CD14-positive monocyte (primary cell): ENCODE data around the gene CHN1. TPM values are rescaled to one million over a fixed set of nuclear protein-coding genes. Genes with fewer than 3 reads are reported as not detected.

Experiments
- DNase-seq, 3 donors: peaks; one replicate each; pipeline ENCODE4 v3.0.0-alpha.2; 2011 to 2022
- H2AFZ ChIP-seq: 2 replicates; pipeline ENCODE4 v1.6.0; 2012; ENCODE audit warnings: mild to moderate bottlenecking, low read depth, low read length, inconsistent platforms; ENCODE audit not compliant: insufficient read depth, poor library complexity, severe bottlenecking
- H3K27ac ChIP-seq, 2 donors: 1 replicate in 1 of 2; 2 replicates in 1 of 2; pipeline ENCODE4 v1.5.1; 2012 to 2013; ENCODE audit warnings: low read length in 2 of 2, control low read depth in 1 of 2, inconsistent platforms in 1 of 2, low read depth in 1 of 2, mild to moderate bottlenecking in 1 of 2
- H3K27me3 ChIP-seq, 2 donors: one replicate each; pipeline versions ENCODE4 v1.6.0 to v1.6.1; 2011 to 2013; ENCODE audit warnings: low read length in 2 of 2; ENCODE audit not compliant: control insufficient read depth in 2 of 2, insufficient read depth in 2 of 2
- H3K36me3 ChIP-seq, 2 donors: replicated peaks in 1 of 2; 1 replicate in 1 of 2; 2 replicates in 1 of 2; pipeline versions ENCODE4 v1.5.1 to v1.6.1; 2012 to 2013; ENCODE audit warnings: low read length in 2 of 2, control low read depth in 1 of 2, inconsistent platforms in 1 of 2, mild to moderate bottlenecking in 1 of 2; ENCODE audit not compliant: insufficient read depth in 2 of 2, control insufficient read depth in 1 of 2
- H3K4me1 ChIP-seq, 2 donors: 1 replicate in 1 of 2; 2 replicates in 1 of 2; pipeline versions ENCODE4 v1.5.1 to v1.6.1; 2012 to 2013; ENCODE audit warnings: low read length in 2 of 2, control low read depth in 1 of 2, inconsistent platforms in 1 of 2, mild to moderate bottlenecking in 1 of 2, moderate library complexity in 1 of 2; ENCODE audit not compliant: insufficient read depth in 2 of 2, control insufficient read depth in 1 of 2
- H3K4me2 ChIP-seq: replicated peaks from 2 replicates; pipeline ENCODE3; 2012; ENCODE audit warnings: low read length, moderate library complexity, mild to moderate bottlenecking; ENCODE audit not compliant: poor library complexity, severe bottlenecking; ENCODE audit errors: extremely low read depth
- H3K4me3 ChIP-seq, 3 experiments: fragments of 200-600 bp in 1 of 3; sonication (generic) in 1 of 3; replicated peaks in 1 of 3; 1 replicate in 2 of 3; 2 replicates in 1 of 3; pipeline ENCODE4 v1.5.1; 2011 to 2013; ENCODE audit warnings: low read length in 3 of 3, mild to moderate bottlenecking in 3 of 3, control low read depth in 2 of 3, low read depth in 2 of 3, inconsistent platforms in 1 of 3, moderate library complexity in 1 of 3
- H3K79me2 ChIP-seq: 2 replicates; pipeline ENCODE4 v1.6.0; 2012; ENCODE audit warnings: mild to moderate bottlenecking, control low read depth, inconsistent platforms, low read length, moderate library complexity; ENCODE audit not compliant: insufficient read depth
- H3K9ac ChIP-seq: 2 replicates; pipeline ENCODE4 v1.6.0; 2017; ENCODE audit warnings: low read length, mild to moderate bottlenecking; ENCODE audit not compliant: insufficient read depth, poor library complexity, severe bottlenecking
- H3K9me3 ChIP-seq, 2 donors: replicated peaks in 1 of 2; 1 replicate in 1 of 2; 2 replicates in 1 of 2; pipeline versions ENCODE4 v1.5.1 to v1.6.1; 2012 to 2013; ENCODE audit warnings: low read length in 2 of 2, control low read depth in 1 of 2; ENCODE audit not compliant: control insufficient read depth in 1 of 2, insufficient read depth in 1 of 2
- H4K20me1 ChIP-seq: 2 replicates; pipeline ENCODE4 v1.6.0; 2012; ENCODE audit warnings: mild to moderate bottlenecking, low read length, control low read depth, moderate library complexity; ENCODE audit not compliant: insufficient read depth
- H3K27ac Mint-ChIP-seq, 7 donors: one replicate each; pipeline ENCODE4 v1.8.0; 2020; ENCODE audit warnings: mild to moderate bottlenecking in 7 of 7, mixed read lengths in 7 of 7, moderate library complexity in 6 of 7, inconsistent platforms in 2 of 7
- H3K27me3 Mint-ChIP-seq, 3 donors: one replicate each; pipeline ENCODE4 v1.8.0; 2021 to 2022; ENCODE audit warnings: low read depth in 3 of 3, mild to moderate bottlenecking in 3 of 3, mixed read lengths in 3 of 3, moderate library complexity in 3 of 3, inconsistent platforms in 1 of 3
- H3K36me3 Mint-ChIP-seq, 2 donors: one replicate each; pipeline ENCODE4 v1.8.0; 2020; ENCODE audit warnings: mixed read lengths in 2 of 2, inconsistent platforms in 1 of 2, mild to moderate bottlenecking in 1 of 2
- H3K4me1 Mint-ChIP-seq: one replicate; pipeline ENCODE4 v1.8.0; 2020; ENCODE audit warnings: mild to moderate bottlenecking, mixed read lengths
- H3K4me3 Mint-ChIP-seq, 2 donors: one replicate each; pipeline ENCODE4 v1.8.0; 2020; ENCODE audit warnings: mild to moderate bottlenecking in 2 of 2, mixed read lengths in 2 of 2, moderate library complexity in 1 of 2
- H3K9me3 Mint-ChIP-seq, 7 donors: one replicate each; pipeline ENCODE4 v1.8.0; 2020 to 2022; ENCODE audit warnings: mixed read lengths in 7 of 7, mild to moderate bottlenecking in 6 of 7, moderate library complexity in 6 of 7, inconsistent platforms in 2 of 7
- WGBS: methylation state at CpG from one replicate; pipeline ENCODE4 v1.1.5; 2013; ENCODE audit warnings: missing lambda C conversion rate; ENCODE audit not compliant: insufficient coverage; 5-methylcytosine and 5-hydroxymethylcytosine counted together
- intact Hi-C, 2 donors: fragments of 100-400 bp; cut with micrococcal nuclease; formaldehyde crosslinking; loops; one replicate each; pipeline versions ENCODE4 v1.15.0 to v1.15.1; 2023
- polyA plus RNA-seq, 3 donors: library from polyadenylated mRNA; depleted of rRNA in 1 of 3; unstranded in 2 of 3; stranded (reverse) in 1 of 3; fragments of 300-500 nt in 2 of 3; fragments of >200 nt in 1 of 3; fragmentation: Illumina TruSeq in 2 of 3; gene quantifications; 1 replicate in 2 of 3; 2 replicates in 1 of 3; pipeline ENCODE4 v1.2.3, GENCODE V29; 2012 to 2021
- TF ChIP-seq, protein P1 (sequence below): fragments of 200-600 bp; IDR thresholded peaks from one replicate; pipeline ENCODE4 v1.8.0; 2022; ENCODE audit warnings: antibody characterized with exemption, mild to moderate bottlenecking

The CHN1 gene
- polyA plus RNA-seq, 3 donors: 0.36 TPM; not detected in 2

DNA sequence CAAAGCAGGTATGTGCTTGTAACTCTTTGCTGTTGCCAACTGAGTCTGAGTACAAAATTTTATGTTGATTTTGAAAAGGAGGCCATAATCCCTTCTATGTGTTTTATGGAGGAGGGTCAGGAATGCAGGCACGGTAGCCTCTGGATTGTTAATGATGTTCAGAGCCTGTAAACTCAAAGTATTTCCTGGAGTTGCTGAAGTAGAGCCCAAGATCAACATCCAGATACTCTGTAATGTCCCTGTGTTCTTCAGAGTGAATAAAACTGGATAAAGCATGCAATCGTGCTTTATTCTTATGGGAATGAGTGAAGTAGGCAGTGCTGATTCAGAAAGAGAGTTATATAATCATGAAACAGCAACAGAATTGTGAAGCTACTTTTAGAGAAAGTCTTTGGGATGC is 179.1 kb downstream of the CHN1 start:
- Histone ChIP-seq H3K4me1 (no peaks in the 10 kb centered on the region), H3K27ac (no peak overlapping the region), H3K4me2 (no peak overlapping the region), H2AFZ (no peak overlapping the region), H3K79me2 (no peaks in the 10 kb centered on the region), H3K27me3 (no peaks in the 10 kb centered on the region), H4K20me1 (no peaks in the 10 kb centered on the region), H3K4me3 (no peak overlapping the region), H3K36me3 (no peaks in the 10 kb centered on the region), H3K9me3 (no peaks in the 10 kb centered on the region), H3K9ac (no peak overlapping the region)
- H3K27ac Mint-ChIP-seq: no peak overlapping the region
- TF ChIP-seq, protein P1, sequence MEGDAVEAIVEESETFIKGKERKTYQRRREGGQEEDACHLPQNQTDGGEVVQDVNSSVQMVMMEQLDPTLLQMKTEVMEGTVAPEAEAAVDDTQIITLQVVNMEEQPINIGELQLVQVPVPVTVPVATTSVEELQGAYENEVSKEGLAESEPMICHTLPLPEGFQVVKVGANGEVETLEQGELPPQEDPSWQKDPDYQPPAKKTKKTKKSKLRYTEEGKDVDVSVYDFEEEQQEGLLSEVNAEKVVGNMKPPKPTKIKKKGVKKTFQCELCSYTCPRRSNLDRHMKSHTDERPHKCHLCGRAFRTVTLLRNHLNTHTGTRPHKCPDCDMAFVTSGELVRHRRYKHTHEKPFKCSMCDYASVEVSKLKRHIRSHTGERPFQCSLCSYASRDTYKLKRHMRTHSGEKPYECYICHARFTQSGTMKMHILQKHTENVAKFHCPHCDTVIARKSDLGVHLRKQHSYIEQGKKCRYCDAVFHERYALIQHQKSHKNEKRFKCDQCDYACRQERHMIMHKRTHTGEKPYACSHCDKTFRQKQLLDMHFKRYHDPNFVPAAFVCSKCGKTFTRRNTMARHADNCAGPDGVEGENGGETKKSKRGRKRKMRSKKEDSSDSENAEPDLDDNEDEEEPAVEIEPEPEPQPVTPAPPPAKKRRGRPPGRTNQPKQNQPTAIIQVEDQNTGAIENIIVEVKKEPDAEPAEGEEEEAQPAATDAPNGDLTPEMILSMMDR: no peak
- WGBS: 100% methylated on average over 1 of the region's 2 CpGs
- DNase-seq: no peak
- no peak overlapping the region for H3K4me3 Mint-ChIP-seq
- H3K4me1 Mint-ChIP-seq: no peaks in the 10 kb centered on the region
- peaks cover 0 to 2% (median 0%) of the 10 kb centered on the region in 7 donors for H3K9me3 Mint-ChIP-seq
- H3K27me3 Mint-ChIP-seq: peaks cover 2 to 5% (median 3%) of the 10 kb centered on the region in 3 donors
- intact Hi-C loops: no loop called here
- no peaks in the 10 kb centered on the region for H3K36me3 Mint-ChIP-seq

DNA sequence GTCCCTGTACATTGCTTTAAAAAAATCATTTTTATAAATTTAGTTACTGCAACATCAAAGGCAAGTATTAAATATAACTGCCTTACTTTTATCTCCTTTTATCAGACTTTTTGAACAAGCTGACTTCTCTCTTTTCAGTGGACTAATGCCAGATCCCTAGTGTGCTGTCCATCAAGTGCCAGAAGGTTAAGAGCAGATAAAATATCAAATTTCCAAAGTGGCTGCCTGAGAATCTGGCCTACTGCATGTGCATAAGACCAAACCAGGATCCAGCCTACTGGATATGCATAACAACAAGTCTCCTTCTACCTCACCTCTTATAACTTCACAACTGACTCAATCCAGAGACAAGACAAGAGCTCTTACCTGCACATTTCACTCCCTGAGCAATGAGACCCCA is 181.1 kb downstream of the CHN1 start:
- TF ChIP-seq, protein P1: no peak
- H3K4me2 ChIP-seq: no peak overlapping the region
- DNase-seq: no peak
- Mint-ChIP-seq H3K4me1 (no peaks in the 10 kb centered on the region), H3K27ac (no peak overlapping the region), H3K27me3 (peaks cover 2 to 8% (median 3%) of the 10 kb centered on the region in 3 donors), H3K9me3 (peaks cover 0 to 4% (median 0%) of the 10 kb centered on the region in 7 donors), H3K36me3 (no peaks in the 10 kb centered on the region), H3K4me3 (no peak overlapping the region)
- H2AFZ ChIP-seq: no peak overlapping the region
- H3K4me1 ChIP-seq: no peaks in the 10 kb centered on the region
- no peak overlapping the region for H3K27ac ChIP-seq
- no peaks in the 10 kb centered on the region for H3K79me2 ChIP-seq
- intact Hi-C loops: no loop called here
- no peaks in the 10 kb centered on the region for H4K20me1 ChIP-seq
- no peaks in the 10 kb centered on the region for H3K36me3 ChIP-seq
- H3K27me3 ChIP-seq: no peaks in the 10 kb centered on the region
- no peak overlapping the region for H3K9ac ChIP-seq
- H3K9me3 ChIP-seq: no peaks in the 10 kb centered on the region
- H3K4me3 ChIP-seq: no peak overlapping the region
